Type B pancreatic cell (in vitro differentiated cells): ENCODE data around the gene SBF1. TPM values are rescaled to one million over a fixed set of nuclear protein-coding genes. Genes with fewer than 3 reads are reported as not detected.
A peak's percentile ranks its signal among the peaks of the same experiment; 100 is the strongest.

Source experiments
- DNase-seq: peaks from one replicate; pipeline ENCODE4 v3.0.0; 2021; ENCODE audit warnings: mixed read lengths; ENCODE audit not compliant: unreplicated experiment; ENCODE audit errors: extremely low spot score
- H3K27ac Mint-ChIP-seq: 2 replicates; pipeline ENCODE4 v1.8.0; 2021; ENCODE audit warnings: mild to moderate bottlenecking, mixed read lengths
- H3K27me3 Mint-ChIP-seq: 2 replicates; pipeline ENCODE4 v1.8.0; 2021; ENCODE audit warnings: mixed read lengths
- H3K36me3 Mint-ChIP-seq: 2 replicates; pipeline ENCODE4 v1.8.0; 2021; ENCODE audit warnings: mixed read lengths
- H3K4me1 Mint-ChIP-seq: one replicate; pipeline ENCODE4 v1.8.0; 2021; ENCODE audit warnings: mixed read lengths; ENCODE audit not compliant: unreplicated experiment
- H3K4me3 Mint-ChIP-seq: 2 replicates; pipeline ENCODE4 v1.8.0; 2021; ENCODE audit warnings: mild to moderate bottlenecking, mixed read lengths
- H3K9me3 Mint-ChIP-seq: 2 replicates; pipeline ENCODE4 v1.8.0; 2021; ENCODE audit warnings: mixed read lengths
- total RNA-seq: library from RNA; stranded (reverse); gene quantifications from 2 replicates; pipeline ENCODE4 v1.2.1, GENCODE V29; 2021; ENCODE audit warnings: low replicate concordance
- TF ChIP-seq, protein P1 (sequence below): fragments of 200-600 bp; sonication (generic); conservative IDR thresholded peaks from 2 replicates; pipeline ENCODE4 v1.5.0; 2021; ENCODE audit warnings: antibody characterized with exemption, mild to moderate bottlenecking

Gene SBF1
- total RNA-seq, 1 donor from 2014 or later = 119 TPM

DNA sequence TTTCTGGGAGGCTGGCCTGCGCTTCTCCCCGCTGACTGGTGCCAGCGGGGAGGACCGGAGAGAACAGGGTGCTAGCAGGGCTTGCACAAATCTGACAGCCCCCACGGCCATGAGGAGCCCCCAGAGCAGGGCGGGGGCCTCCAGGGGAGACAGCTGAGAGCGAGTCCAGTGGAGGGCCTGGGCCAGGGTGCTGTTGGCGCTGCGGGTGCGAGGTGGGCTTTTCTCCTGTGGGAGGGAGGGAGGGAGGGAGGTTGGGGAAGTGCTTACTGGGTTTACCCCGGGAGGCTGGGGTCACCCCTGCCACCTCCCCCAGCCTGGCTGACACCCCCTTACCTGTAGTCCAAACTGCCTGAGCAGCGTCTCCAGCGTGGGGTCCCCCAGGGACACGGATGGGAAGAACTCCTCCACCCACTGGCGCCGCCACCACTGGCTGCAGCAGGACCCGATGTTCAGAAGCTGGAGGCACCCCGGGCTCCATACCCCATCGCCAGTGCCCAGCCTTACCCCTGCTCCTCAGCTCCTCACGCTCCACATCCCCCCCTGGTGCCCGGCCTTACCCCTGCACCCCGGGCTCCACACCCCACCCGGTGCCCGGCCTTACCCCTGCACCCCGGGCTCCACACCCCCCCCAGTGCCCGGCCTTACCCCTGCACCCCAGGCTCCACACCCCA, 28.8 kb upstream of the SBF1 start:
- H3K9me3 Mint-ChIP-seq = no peaks in the 10 kb centered on the region
- peak; percentile 67 for DNase-seq
- peaks cover 3% of the 10 kb centered on the region for H3K4me1 Mint-ChIP-seq
- H3K27ac Mint-ChIP-seq = no peak overlapping the region
- TF ChIP-seq, protein P1, sequence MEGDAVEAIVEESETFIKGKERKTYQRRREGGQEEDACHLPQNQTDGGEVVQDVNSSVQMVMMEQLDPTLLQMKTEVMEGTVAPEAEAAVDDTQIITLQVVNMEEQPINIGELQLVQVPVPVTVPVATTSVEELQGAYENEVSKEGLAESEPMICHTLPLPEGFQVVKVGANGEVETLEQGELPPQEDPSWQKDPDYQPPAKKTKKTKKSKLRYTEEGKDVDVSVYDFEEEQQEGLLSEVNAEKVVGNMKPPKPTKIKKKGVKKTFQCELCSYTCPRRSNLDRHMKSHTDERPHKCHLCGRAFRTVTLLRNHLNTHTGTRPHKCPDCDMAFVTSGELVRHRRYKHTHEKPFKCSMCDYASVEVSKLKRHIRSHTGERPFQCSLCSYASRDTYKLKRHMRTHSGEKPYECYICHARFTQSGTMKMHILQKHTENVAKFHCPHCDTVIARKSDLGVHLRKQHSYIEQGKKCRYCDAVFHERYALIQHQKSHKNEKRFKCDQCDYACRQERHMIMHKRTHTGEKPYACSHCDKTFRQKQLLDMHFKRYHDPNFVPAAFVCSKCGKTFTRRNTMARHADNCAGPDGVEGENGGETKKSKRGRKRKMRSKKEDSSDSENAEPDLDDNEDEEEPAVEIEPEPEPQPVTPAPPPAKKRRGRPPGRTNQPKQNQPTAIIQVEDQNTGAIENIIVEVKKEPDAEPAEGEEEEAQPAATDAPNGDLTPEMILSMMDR = no peak
- no peaks in the 10 kb centered on the region for H3K36me3 Mint-ChIP-seq
- no peaks in the 10 kb centered on the region for H3K27me3 Mint-ChIP-seq
- H3K4me3 Mint-ChIP-seq = no peak overlapping the region

GRCh38 chr22:50502628-50503474, 28.0 kb upstream of the SBF1 start:
- TF ChIP-seq, protein P1 = no peak
- no peak for DNase-seq
- Mint-ChIP-seq H3K4me1 (peaks cover 11% of the 10 kb centered on the region), H3K4me3 (no peak overlapping the region), H3K27me3 (no peaks in the 10 kb centered on the region), H3K9me3 (no peaks in the 10 kb centered on the region), H3K27ac (no peak overlapping the region), H3K36me3 (no peaks in the 10 kb centered on the region)

DNA sequence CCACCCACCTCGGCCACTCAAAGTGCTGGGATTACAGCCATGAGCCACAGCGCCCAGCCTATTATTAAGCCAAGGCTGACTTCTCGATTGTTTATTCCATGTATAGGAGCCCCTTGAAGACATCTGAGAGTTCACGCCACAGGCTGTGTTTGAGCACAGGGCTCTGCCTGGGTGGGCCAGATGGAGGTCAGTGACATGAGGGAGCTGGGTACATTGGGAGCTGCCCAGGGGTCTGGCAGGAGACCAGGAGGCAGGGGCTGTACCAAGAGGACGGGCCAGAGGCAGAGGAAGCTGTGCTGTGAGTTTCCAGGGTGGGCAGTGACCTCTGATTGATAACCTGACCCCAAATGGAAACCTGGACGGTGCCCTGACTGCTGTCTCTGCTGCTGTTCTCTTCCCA, 27.3 kb upstream of the SBF1 start:
- no peaks in the 10 kb centered on the region for H3K9me3 Mint-ChIP-seq
- no peaks in the 10 kb centered on the region for H3K27me3 Mint-ChIP-seq
- no peak overlapping the region for H3K27ac Mint-ChIP-seq
- no peaks in the 10 kb centered on the region for H3K36me3 Mint-ChIP-seq
- no peak for DNase-seq
- H3K4me1 Mint-ChIP-seq = peaks cover 13% of the 10 kb centered on the region
- H3K4me3 Mint-ChIP-seq = no peak overlapping the region
- TF ChIP-seq, protein P1 = no peak

- H3K27ac Mint-ChIP-seq = no peak overlapping the region
Measured at GRCh38 chr22:50500452-50500851, 25.6 kb upstream of the SBF1 start.

DNA sequence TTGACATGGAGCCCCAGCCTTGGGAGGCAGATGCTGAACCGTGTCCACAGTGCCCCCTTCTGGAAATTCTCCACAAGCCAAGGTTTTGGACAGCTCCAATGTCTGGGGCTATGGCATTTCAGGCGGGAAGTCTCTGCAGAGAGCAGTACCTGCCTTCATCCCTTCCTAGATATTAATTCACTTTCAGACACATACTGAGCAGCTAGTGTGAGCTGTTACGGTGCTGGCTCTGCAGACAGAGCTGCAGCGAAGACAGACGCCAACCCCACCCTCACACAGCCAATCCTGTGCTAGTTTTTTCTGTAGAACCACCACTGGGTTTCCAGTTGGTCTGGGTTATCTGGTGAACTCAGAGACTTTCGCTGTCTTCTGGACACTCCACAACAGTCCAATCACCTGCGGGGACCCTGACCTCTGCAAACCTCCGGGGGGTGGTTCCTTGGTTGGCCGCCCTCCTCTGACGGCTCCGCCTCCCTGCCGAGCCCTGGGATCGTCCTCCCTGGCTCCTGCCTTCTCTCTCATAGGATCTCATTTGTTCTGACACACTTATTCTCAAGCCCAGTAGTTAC, 23.6 kb upstream of the SBF1 start:
- Mint-ChIP-seq H3K27me3 (no peaks in the 10 kb centered on the region), H3K9me3 (no peaks in the 10 kb centered on the region), H3K4me1 (peaks cover 13% of the 10 kb centered on the region), H3K4me3 (peak overlapping the region; percentile 30), H3K27ac (peak overlapping the region; percentile 52), H3K36me3 (no peaks in the 10 kb centered on the region)
- DNase-seq = no peak
- TF ChIP-seq, protein P1 = peak; percentile 76

More at GRCh38 chr22:50500452-50500851, 25.6 kb upstream of the SBF1 start:
- no peaks in the 10 kb centered on the region for H3K36me3 Mint-ChIP-seq
- H3K27me3 Mint-ChIP-seq = no peaks in the 10 kb centered on the region
- no peak for DNase-seq
- TF ChIP-seq, protein P1 = no peak
- H3K9me3 Mint-ChIP-seq = no peaks in the 10 kb centered on the region
- peaks cover 13% of the 10 kb centered on the region for H3K4me1 Mint-ChIP-seq
- no peak overlapping the region for H3K4me3 Mint-ChIP-seq
